Measurements from ENCODE around the gene CTDSP1.

Gene CTDSP1

GRCh38 chr2:218363736-218364135, 35.9 kb upstream of the CTDSP1 start:
- Histone ChIP-seq H3K9me3 (ENCODE audit: insufficient read depth, low read length) (no peaks in the 10 kb centered on the region), H3K4me1 (ENCODE audit: insufficient read depth, insufficient read length) (peaks cover 10% of the 10 kb centered on the region), H3K36me3 (ENCODE audit: insufficient read depth, insufficient read length, low read length) (no peaks in the 10 kb centered on the region), H3K27me3 (ENCODE audit: insufficient read depth, insufficient read length) (no peaks in the 10 kb centered on the region), H3K4me3 (ENCODE audit: insufficient read length, low read depth) (no peak overlapping the region), H3K9ac (ENCODE audit: insufficient read length, low read depth) (no peak overlapping the region)
- no peak for DNase-seq (ENCODE audit: low read depth, low spot score)
- TF ChIP-seq ZNF274 (IDR thresholded peaks at IDR 0.05; ENCODE audit: low read depth, low read length) (no peak), SUZ12 (IDR thresholded peaks at IDR 0.05; ENCODE audit: extremely low read depth, insufficient read depth, insufficient read length) (no peak)

- no peak for DNase-seq (ENCODE audit: low read depth, low spot score)
- TF ChIP-seq YY1 (IDR thresholded peaks at IDR 0.05; ENCODE audit: insufficient read depth, insufficient read length), result no peak
- TF ChIP-seq ZNF274 (IDR thresholded peaks at IDR 0.05; ENCODE audit: low read depth, low read length), result no peak
- no peak for TF ChIP-seq SUZ12 (IDR thresholded peaks at IDR 0.05; ENCODE audit: extremely low read depth, insufficient read depth, insufficient read length)
- peaks cover 10% of the 10 kb centered on the region for H3K4me1 ChIP-seq (ENCODE audit: insufficient read depth, insufficient read length)
- no peaks in the 10 kb centered on the region for H3K36me3 ChIP-seq (ENCODE audit: insufficient read depth, insufficient read length, low read length)
- no peak overlapping the region for H3K9ac ChIP-seq (ENCODE audit: insufficient read length, low read depth)
- H3K4me3 ChIP-seq (ENCODE audit: insufficient read length, low read depth), result no peak overlapping the region
- H3K9me3 ChIP-seq (ENCODE audit: insufficient read depth, low read length), result no peaks in the 10 kb centered on the region
- H3K27me3 ChIP-seq (ENCODE audit: insufficient read depth, insufficient read length), result no peaks in the 10 kb centered on the region
Observed at GRCh38 chr2:218364196-218364595, 35.5 kb upstream of the CTDSP1 start.

DNA sequence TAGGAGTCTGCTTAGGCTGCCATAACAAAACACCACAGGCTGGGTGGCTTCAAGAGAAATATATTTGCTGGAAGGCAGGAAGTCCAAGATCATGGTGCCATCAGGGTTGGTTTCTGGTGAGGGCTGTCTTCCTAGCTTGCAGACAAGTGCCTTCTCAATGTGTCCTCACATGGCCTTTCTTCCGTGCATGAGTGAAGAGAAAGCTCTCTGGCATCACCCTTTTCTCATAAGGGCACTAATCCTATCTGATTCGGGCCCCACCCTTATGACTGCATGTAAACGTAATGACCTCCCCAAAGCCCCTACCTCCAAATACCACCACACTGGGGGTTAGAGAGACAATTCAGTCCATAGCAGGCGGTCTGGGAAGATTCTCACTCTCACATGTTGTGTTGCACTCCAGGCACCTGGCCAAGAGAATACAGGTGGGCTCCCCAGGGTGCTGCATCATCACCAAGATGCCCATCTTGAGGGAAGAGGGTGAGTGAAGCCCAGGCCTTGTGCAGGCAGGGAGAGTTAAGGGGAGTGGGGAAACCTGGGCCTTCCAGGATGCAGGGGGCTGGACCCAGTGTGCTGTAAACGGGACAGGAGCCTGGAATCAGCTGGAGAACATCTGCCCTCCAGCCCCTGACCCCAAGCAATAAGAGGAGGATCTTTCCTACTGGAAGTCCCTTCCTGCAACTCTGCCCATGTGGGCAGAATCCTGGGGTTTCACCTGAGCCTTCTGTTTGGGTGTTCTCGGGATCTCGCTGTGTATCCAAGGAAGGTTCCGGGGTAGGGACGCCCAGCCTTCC, 32.9 kb upstream of the CTDSP1 start:
- no peak for DNase-seq (ENCODE audit: low read depth, low spot score)
- H3K27me3 ChIP-seq (ENCODE audit: insufficient read depth, insufficient read length), result no peaks in the 10 kb centered on the region
- H3K36me3 ChIP-seq (ENCODE audit: insufficient read depth, insufficient read length, low read length), result no peaks in the 10 kb centered on the region
- TF ChIP-seq ZNF274 (IDR thresholded peaks at IDR 0.05; ENCODE audit: low read depth, low read length) (no peak), YY1 (IDR thresholded peaks at IDR 0.05; ENCODE audit: insufficient read depth, insufficient read length) (no peak), SUZ12 (IDR thresholded peaks at IDR 0.05; ENCODE audit: extremely low read depth, insufficient read depth, insufficient read length) (no peak)
- peaks cover 8% of the 10 kb centered on the region for H3K4me1 ChIP-seq (ENCODE audit: insufficient read depth, insufficient read length)
- H3K4me3 ChIP-seq (ENCODE audit: insufficient read length, low read depth), result peak overlapping the region; percentile 65
- peak overlapping the region; percentile 88 for H3K9ac ChIP-seq (ENCODE audit: insufficient read length, low read depth)
- no peaks in the 10 kb centered on the region for H3K9me3 ChIP-seq (ENCODE audit: insufficient read depth, low read length)

- H3K9ac ChIP-seq (ENCODE audit: insufficient read length, low read depth), result peak overlapping the region; percentile 88
Observed at GRCh38 chr2:218367415-218368149, 32.1 kb upstream of the CTDSP1 start.

DNA sequence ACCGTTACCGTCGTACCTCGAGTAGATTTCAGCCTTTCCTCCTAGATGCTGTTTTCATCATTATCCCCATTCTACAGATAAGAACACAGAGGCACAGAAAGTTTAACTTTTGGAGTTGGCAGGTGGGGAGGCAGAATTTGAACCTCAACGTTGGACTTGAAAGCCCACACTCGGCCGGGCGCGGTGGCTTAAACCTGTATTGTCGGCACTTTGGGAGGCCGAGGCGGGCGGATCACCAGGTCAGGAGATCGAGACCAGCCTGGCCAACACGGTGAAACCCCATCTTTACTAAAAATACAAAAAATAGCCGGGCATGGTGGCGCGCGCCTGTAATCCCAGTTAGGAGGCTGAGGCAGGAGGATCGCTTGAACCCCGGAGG, 31.5 kb upstream of the CTDSP1 start:
- Histone ChIP-seq H3K9ac (ENCODE audit: insufficient read length, low read depth) (peak overlapping the region; percentile 88), H3K27me3 (ENCODE audit: insufficient read depth, insufficient read length) (no peaks in the 10 kb centered on the region), H3K4me3 (ENCODE audit: insufficient read length, low read depth) (peak overlapping the region; percentile 65), H3K36me3 (ENCODE audit: insufficient read depth, insufficient read length, low read length) (no peaks in the 10 kb centered on the region), H3K4me1 (ENCODE audit: insufficient read depth, insufficient read length) (peaks cover 7% of the 10 kb centered on the region), H3K9me3 (ENCODE audit: insufficient read depth, low read length) (no peaks in the 10 kb centered on the region)
- DNase-seq (ENCODE audit: low read depth, low spot score), result no peak
- TF ChIP-seq ZNF274 (IDR thresholded peaks at IDR 0.05; ENCODE audit: low read depth, low read length), result no peak
- TF ChIP-seq YY1 (IDR thresholded peaks at IDR 0.05; ENCODE audit: insufficient read depth, insufficient read length), result no peak
- no peak for TF ChIP-seq SUZ12 (IDR thresholded peaks at IDR 0.05; ENCODE audit: extremely low read depth, insufficient read depth, insufficient read length)

More at GRCh38 chr2:218367415-218368149, 32.1 kb upstream of the CTDSP1 start:
- Histone ChIP-seq H3K9me3 (ENCODE audit: insufficient read depth, low read length) (no peaks in the 10 kb centered on the region), H3K36me3 (ENCODE audit: insufficient read depth, insufficient read length, low read length) (no peaks in the 10 kb centered on the region), H3K27me3 (ENCODE audit: insufficient read depth, insufficient read length) (no peaks in the 10 kb centered on the region), H3K4me1 (ENCODE audit: insufficient read depth, insufficient read length) (peaks cover 7% of the 10 kb centered on the region), H3K4me3 (ENCODE audit: insufficient read length, low read depth) (peak overlapping the region; percentile 65)
- TF ChIP-seq YY1 (IDR thresholded peaks at IDR 0.05; ENCODE audit: insufficient read depth, insufficient read length) (no peak), ZNF274 (IDR thresholded peaks at IDR 0.05; ENCODE audit: low read depth, low read length) (no peak), SUZ12 (IDR thresholded peaks at IDR 0.05; ENCODE audit: extremely low read depth, insufficient read depth, insufficient read length) (no peak)
- DNase-seq (ENCODE audit: low read depth, low spot score), result peak; percentile 69

GRCh38 chr2:218368621-218369153, 31.0 kb upstream of the CTDSP1 start:
- Histone ChIP-seq H3K36me3 (ENCODE audit: insufficient read depth, insufficient read length, low read length) (no peaks in the 10 kb centered on the region), H3K4me1 (ENCODE audit: insufficient read depth, insufficient read length) (peaks cover 7% of the 10 kb centered on the region), H3K9me3 (ENCODE audit: insufficient read depth, low read length) (no peaks in the 10 kb centered on the region), H3K4me3 (ENCODE audit: insufficient read length, low read depth) (peak overlapping the region; percentile 38), H3K9ac (ENCODE audit: insufficient read length, low read depth) (peak overlapping the region; percentile 63), H3K27me3 (ENCODE audit: insufficient read depth, insufficient read length) (no peaks in the 10 kb centered on the region)
- DNase-seq (ENCODE audit: low read depth, low spot score), result no peak
- TF ChIP-seq ZNF274 (IDR thresholded peaks at IDR 0.05; ENCODE audit: low read depth, low read length), result no peak
- TF ChIP-seq SUZ12 (IDR thresholded peaks at IDR 0.05; ENCODE audit: extremely low read depth, insufficient read depth, insufficient read length), result no peak
- no peak for TF ChIP-seq YY1 (IDR thresholded peaks at IDR 0.05; ENCODE audit: insufficient read depth, insufficient read length)

DNA sequence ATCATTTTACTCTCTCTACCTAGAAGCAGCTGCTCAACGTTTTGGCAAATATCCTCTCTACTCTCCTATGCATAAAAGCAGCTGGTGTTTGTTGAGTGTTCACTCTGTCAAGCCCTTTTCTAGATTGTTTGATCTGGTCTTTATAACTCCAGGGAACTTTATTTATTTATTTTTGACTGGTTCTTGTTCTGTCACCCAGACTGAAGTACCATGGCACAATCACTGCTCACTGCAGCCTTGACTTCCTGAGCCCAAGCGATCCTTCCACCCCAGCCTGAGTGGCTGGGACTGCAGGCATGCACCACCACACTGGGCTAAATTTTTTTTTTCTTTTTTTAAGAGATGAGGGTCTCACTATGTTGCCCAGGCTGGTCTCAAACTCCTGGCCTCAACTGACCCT, 30.3 kb upstream of the CTDSP1 start:
- no peak for DNase-seq (ENCODE audit: low read depth, low spot score)
- H3K27me3 ChIP-seq (ENCODE audit: insufficient read depth, insufficient read length), result no peaks in the 10 kb centered on the region
- no peak overlapping the region for H3K9ac ChIP-seq (ENCODE audit: insufficient read length, low read depth)
- TF ChIP-seq ZNF274 (IDR thresholded peaks at IDR 0.05; ENCODE audit: low read depth, low read length) (no peak), YY1 (IDR thresholded peaks at IDR 0.05; ENCODE audit: insufficient read depth, insufficient read length) (no peak), SUZ12 (IDR thresholded peaks at IDR 0.05; ENCODE audit: extremely low read depth, insufficient read depth, insufficient read length) (no peak)
- H3K9me3 ChIP-seq (ENCODE audit: insufficient read depth, low read length), result no peaks in the 10 kb centered on the region
- H3K4me1 ChIP-seq (ENCODE audit: insufficient read depth, insufficient read length), result peaks cover 7% of the 10 kb centered on the region
- H3K4me3 ChIP-seq (ENCODE audit: insufficient read length, low read depth), result no peak overlapping the region
- H3K36me3 ChIP-seq (ENCODE audit: insufficient read depth, insufficient read length, low read length), result no peaks in the 10 kb centered on the region

Measured in NT2/D1 (cell line).